Measurements from ENCODE around the gene PHLDB3. TPM values are rescaled to one million over a fixed set of nuclear protein-coding genes. Genes with fewer than 3 reads are reported as not detected.

PHLDB3 gene
- total and polyA plus RNA-seq, 2 of the 4 experiments (the other 2 are of a cell fraction), result 2.9 to 10.6 TPM

DNA sequence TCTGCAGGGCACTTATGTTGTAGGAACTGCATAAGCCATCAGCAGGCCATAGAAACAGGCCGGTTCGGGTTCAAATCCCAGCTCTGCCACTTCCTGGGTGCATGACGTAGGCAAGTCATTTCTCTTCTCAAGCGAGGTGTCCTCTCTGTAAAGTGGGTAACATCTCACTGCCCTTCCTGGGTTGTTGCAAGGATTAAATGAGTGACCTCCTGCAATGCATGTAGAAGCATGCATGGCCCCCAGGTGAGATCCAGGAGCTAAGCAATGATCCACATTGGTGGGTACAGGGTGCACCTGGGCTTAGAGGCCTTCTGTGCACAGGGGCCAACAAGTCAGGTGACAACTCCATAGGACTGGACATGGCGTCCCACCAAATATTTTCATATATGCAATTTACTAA lies 13.8 kb downstream of the PHLDB3 start:
- WGBS, 2 experiments (ENCODE audit: extremely low coverage in 2 of 2, insufficient read length in 1 of 2), result 100% methylated on average over 3 of the region's 5 CpGs; no CpG with 5 or more reads in 1 of the 2 experiments
- Histone ChIP-seq H3K23ac (ENCODE audit: low read depth, low read length) (no peak overlapping the region), H2BK5ac (ENCODE audit: low read depth, low read length, poor library complexity, severe bottlenecking) (no peak overlapping the region), H4K8ac (ENCODE audit: low read depth in 2 of 2, low read length in 2 of 2) (no peak overlapping the region), H3K4me3 (ENCODE audit: insufficient read depth, low read depth, low read length) (no peak overlapping the region), H3K9me3 (ENCODE audit: control insufficient read depth, insufficient read depth, low read length) (no peaks in the 10 kb centered on the region), H2BK120ac (ENCODE audit: low read depth, low read length) (no peak overlapping the region), H3K4me2 (ENCODE audit: low read depth, low read length) (no peak overlapping the region), H2BK15ac (ENCODE audit: low read depth, low read length) (no peak overlapping the region), H3K9me1 (ENCODE audit: insufficient read depth, low read length) (peaks cover 5% of the 10 kb centered on the region; the same call in 1 of the 2 replicates), H4K20me1 (ENCODE audit: insufficient read depth, low read length) (no peaks in the 10 kb centered on the region), H3K27ac (ENCODE audit: insufficient read depth, low read length) (no peak overlapping the region), H4K91ac (ENCODE audit: insufficient read depth, low read depth, low read length) (no peak overlapping the region), H4K5ac (ENCODE audit: low read depth, low read length) (no peak overlapping the region), H3K4ac (ENCODE audit: low read depth, low read length) (no peak overlapping the region), H2BK20ac (ENCODE audit: low read depth, low read length) (no peak overlapping the region), H3K36me3 (ENCODE audit: control insufficient read depth, insufficient read depth, low read length) (peaks cover 13% of the 10 kb centered on the region), H3K56ac (ENCODE audit: extremely low read depth, insufficient read depth, low read length) (no peak overlapping the region), H2AK5ac (ENCODE audit: low read depth, low read length) (no peak overlapping the region), H3K9ac (ENCODE audit: low read depth, low read length) (no peak overlapping the region), H3K4me1 (ENCODE audit: control insufficient read depth, insufficient read depth, low read length) (no peaks in the 10 kb centered on the region), H2AFZ (replicated peaks; ENCODE audit: low read length, poor library complexity) (no peak overlapping the region), H3K79me1 (ENCODE audit: low read depth in 1 of 2, low read length in 2 of 2) (no peaks in the 10 kb centered on the region), H2AK9ac (replicated peaks; ENCODE audit: low read depth, low read length, poor library complexity) (no peak overlapping the region), H3K27me3 (ENCODE audit: control insufficient read depth, insufficient read depth, low read length) (no peaks in the 10 kb centered on the region), H3K18ac (ENCODE audit: low read depth, low read length) (no peak overlapping the region), H3K14ac (replicated peaks; ENCODE audit: low read depth, low read length) (no peak overlapping the region)
- no TSS peak for BruUV-seq (replicated peaks)
- dilution Hi-C loops (cut with HindIII; ENCODE audit: low sequenced_read_pairs, unreplicated experiment), result no loop called here
- in situ Hi-C loops (cut with MboI; ENCODE audit: low sequenced_read_pairs), result no loop called here
- intact Hi-C loops (cut with micrococcal nuclease), result no loop called here
- ChIA-PET CTCF (no interaction called here), POLR2A (ENCODE audit: unreplicated experiment) (no interaction called here)
- ATAC-seq (ENCODE audit: low read depth) (no peak), DNase-seq (no peak)
- no peak for TF ChIP-seq CHD1 (IDR thresholded peaks at IDR 0.05; ENCODE audit: low read depth, low read length)
- TF ChIP-seq, protein P1, sequence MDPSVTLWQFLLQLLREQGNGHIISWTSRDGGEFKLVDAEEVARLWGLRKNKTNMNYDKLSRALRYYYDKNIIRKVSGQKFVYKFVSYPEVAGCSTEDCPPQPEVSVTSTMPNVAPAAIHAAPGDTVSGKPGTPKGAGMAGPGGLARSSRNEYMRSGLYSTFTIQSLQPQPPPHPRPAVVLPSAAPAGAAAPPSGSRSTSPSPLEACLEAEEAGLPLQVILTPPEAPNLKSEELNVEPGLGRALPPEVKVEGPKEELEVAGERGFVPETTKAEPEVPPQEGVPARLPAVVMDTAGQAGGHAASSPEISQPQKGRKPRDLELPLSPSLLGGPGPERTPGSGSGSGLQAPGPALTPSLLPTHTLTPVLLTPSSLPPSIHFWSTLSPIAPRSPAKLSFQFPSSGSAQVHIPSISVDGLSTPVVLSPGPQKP (IDR thresholded peaks at IDR 0.05; ENCODE audit: borderline replicate concordance, low read depth, low read length), result no peak
